ENCODE data around the gene FBXO15.

DNA sequence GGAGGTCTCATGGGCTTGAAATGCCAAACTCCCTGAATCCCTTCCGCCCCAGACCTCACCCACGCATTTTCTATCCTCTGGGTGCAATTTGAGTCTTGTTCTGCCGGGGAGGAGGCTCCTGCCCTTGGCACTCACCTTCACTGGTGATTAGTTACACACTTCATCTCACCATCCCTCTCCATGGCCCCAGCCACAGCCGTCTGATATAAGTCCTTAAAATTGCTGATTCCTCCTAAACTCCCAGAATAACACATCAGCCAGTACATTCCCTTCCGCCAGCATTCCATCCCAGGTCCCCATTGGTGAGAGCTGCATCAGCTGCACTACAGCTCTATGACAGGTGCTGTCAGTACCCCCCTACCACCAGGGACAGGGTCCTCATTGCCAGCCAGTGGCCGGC lies 4.6 kb upstream of the FBXO15 start:
- TF ChIP-seq, protein P1, sequence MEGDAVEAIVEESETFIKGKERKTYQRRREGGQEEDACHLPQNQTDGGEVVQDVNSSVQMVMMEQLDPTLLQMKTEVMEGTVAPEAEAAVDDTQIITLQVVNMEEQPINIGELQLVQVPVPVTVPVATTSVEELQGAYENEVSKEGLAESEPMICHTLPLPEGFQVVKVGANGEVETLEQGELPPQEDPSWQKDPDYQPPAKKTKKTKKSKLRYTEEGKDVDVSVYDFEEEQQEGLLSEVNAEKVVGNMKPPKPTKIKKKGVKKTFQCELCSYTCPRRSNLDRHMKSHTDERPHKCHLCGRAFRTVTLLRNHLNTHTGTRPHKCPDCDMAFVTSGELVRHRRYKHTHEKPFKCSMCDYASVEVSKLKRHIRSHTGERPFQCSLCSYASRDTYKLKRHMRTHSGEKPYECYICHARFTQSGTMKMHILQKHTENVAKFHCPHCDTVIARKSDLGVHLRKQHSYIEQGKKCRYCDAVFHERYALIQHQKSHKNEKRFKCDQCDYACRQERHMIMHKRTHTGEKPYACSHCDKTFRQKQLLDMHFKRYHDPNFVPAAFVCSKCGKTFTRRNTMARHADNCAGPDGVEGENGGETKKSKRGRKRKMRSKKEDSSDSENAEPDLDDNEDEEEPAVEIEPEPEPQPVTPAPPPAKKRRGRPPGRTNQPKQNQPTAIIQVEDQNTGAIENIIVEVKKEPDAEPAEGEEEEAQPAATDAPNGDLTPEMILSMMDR (IDR thresholded peaks at IDR 0.05; ENCODE audit: control extremely low read depth in 1 of 3, insufficient read depth in 1 of 3, low read depth in 1 of 3, low read length in 3 of 3): no peak
- no peak for TF ChIP-seq BRCA1 (IDR thresholded peaks at IDR 0.05; ENCODE audit: low read depth, low read length)
- TF ChIP-seq EZH2 (IDR thresholded peaks at IDR 0.05; ENCODE audit: low read depth, low read length, severe bottlenecking): no peak
- TF ChIP-seq YY1 (IDR thresholded peaks at IDR 0.05; ENCODE audit: low read depth, low read length): no peak
- TF ChIP-seq MAFK (IDR thresholded peaks at IDR 0.05; ENCODE audit: low read depth, low read length): no peak
- TF ChIP-seq POLR2A (IDR thresholded peaks at IDR 0.05; ENCODE audit: control extremely low read depth in 1 of 2, low read depth in 2 of 2, low read length in 2 of 2): no peak
- TF ChIP-seq POU5F1 (IDR thresholded peaks at IDR 0.05; ENCODE audit: low read depth, low read length): no peak
- no peak for TF ChIP-seq RAD21 (IDR thresholded peaks at IDR 0.05 in 1 of 2, conservative IDR thresholded peaks at IDR 0.05 in 1 of 2; ENCODE audit: low read depth in 2 of 2, low read length in 2 of 2)
- TF ChIP-seq MAX (IDR thresholded peaks at IDR 0.05): no peak
- TF ChIP-seq TAF1 (IDR thresholded peaks at IDR 0.05; ENCODE audit: low read depth, low read length): no peak
